ENCODE data around the gene BMS1. TPM values are rescaled to one million over a fixed set of nuclear protein-coding genes. Genes with fewer than 3 reads are reported as not detected.
"Not testable (repeated sequence)": the region's sequence is repeated elsewhere in the genome, so short reads cannot be mapped to it uniquely, and the experiment has no call there.

BMS1 gene
- total RNA-seq, 2 experiments from 2014 or later, result 21.4 to 21.6 TPM

DNA sequence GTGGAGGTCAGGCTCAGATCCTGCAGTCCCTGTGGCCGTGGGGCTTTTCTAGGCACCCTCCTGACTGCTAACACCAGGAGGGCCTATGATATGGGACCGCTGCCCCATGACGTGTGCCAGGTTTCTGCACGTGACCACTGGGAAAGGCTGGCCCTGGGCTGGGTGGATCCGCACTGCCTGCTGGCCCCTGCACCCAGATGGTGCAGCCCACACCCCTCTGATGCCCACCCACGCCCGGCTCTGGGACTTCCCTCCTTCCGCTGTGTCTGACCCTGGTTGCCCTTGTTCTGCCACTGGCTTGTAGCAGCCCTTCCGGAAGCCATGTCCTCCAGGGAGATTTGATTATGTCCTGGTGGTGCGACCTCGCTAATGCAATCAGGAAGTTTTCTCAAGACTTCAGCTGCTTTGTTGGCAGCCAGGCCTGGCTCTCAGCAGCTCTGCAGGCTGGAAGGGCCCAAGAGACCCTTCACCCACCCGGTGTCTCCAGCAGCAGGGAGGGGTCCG lies 88.6 kb downstream of the BMS1 start:
- H3K27me3 Mint-ChIP-seq (ENCODE audit: low read depth); intact Hi-C loops (cut with micrococcal nuclease); H3K4me1 Mint-ChIP-seq (ENCODE audit: low read depth): not testable (repeated sequence)

DNA sequence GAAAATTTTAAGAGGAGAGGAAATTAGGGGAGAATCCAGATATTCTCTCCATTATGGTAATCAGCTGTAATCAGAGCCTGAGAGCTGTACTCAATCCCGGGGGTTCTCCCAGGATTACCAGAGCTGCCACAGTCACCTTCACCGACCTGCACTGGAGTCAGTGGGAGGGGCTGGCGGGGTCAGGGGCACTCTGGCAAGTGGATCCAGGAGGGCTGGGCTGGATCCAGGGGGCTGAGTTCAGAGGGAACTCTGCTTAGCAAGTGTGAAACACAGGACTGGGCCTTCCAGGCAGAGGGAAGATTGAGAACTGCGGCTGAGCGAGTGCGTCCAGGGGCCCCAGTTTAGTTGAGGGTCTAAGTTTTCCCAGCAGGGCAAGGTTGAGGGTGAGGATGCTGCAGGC lies 89.2 kb downstream of the BMS1 start:
- no peaks in the 10 kb centered on the region for H3K36me3 Mint-ChIP-seq (ENCODE audit: low read depth)
- H3K9me3 Mint-ChIP-seq, result no peaks in the 10 kb centered on the region
- no peak for DNase-seq
- CTCF ChIA-PET, result no interaction called here
- no peaks in the 10 kb centered on the region for H3K4me1 Mint-ChIP-seq (ENCODE audit: low read depth)
- no peaks in the 10 kb centered on the region for H3K27me3 Mint-ChIP-seq (ENCODE audit: low read depth)
- no peak overlapping the region for H3K4me3 Mint-ChIP-seq
- no peak overlapping the region for H3K27ac Mint-ChIP-seq
- intact Hi-C loops (cut with micrococcal nuclease), result no loop called here

More for the DNA sequence above, 88.6 kb downstream of the BMS1 start:
- not testable (repeated sequence) for H3K36me3 Mint-ChIP-seq (ENCODE audit: low read depth); H3K27ac Mint-ChIP-seq; H3K9me3 Mint-ChIP-seq; DNase-seq; H3K4me3 Mint-ChIP-seq
- CTCF ChIA-PET, result interaction anchor here (1.2 kb wide), 1 partner anchor 331 kb away, joined by 4 read pairs; no protein-coding TSS in a partner anchor

DNA sequence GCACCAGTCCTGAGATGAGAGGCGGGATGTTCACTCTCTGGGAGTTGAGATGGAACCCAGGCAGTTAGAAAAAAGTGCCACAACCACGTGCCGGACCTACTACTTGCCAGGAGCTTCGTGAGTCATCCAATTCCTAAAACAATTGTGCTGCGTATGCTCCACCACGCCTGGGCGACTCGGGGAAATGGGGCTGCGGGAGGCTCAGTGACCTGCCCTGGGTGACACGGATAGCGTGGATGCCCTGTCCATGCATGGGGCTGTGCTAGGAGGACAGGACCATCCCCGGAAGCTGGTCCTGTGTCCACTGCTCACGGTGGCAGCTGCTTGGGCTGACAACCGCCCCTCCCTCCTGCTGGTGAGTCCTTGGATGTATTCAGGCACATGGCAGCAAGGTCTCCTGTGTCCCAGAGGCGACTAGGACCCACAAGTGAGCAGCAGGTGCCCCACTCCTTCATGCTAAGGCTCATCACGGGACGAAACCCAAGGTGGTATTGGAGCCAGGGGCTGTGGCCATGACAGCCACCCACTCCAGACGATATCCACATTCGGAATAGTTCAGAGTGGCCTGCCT lies 90.4 kb downstream of the BMS1 start:
- DNase-seq, result no peak
- H3K36me3 Mint-ChIP-seq (ENCODE audit: low read depth), result no peaks in the 10 kb centered on the region

DNA sequence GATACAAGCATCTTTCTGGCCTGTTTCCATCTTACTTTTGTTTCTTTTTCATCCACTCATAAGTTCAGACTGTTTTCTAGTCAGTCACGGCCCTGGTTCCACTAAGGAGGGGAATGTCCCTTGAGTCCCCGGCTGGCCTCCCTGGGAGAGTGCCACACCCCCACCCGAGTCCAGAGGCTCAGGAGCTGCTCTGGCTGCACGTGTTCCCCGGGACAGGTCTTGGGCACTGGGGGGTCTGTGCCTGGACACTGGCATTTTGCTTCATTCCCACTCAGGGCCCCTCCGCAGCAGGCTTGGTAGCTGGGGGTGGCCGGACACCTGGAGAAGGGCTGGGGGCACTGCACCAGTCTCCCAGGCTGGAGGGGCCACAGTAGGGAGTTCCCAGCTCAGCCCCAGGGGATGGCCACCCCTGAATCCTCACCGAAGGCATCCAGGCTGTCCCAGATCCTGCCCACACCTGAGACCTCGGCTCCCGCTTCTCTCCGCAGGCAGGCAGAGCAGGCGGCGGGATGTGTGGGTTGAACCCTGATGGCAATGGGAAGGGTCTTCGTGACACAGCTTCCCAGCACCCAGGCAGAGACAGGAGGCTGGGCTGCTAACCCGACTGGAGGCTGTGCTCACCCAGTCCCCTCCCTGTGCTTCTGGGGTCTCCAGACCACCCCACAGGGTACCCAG lies 92.3 kb downstream of the BMS1 start:
- no peaks in the 10 kb centered on the region for H3K36me3 Mint-ChIP-seq (ENCODE audit: low read depth)
- H3K9me3 Mint-ChIP-seq, result no peaks in the 10 kb centered on the region
- DNase-seq, result no peak
- CTCF ChIA-PET, result no interaction called here
- H3K27me3 Mint-ChIP-seq (ENCODE audit: low read depth), result no peaks in the 10 kb centered on the region
- no peaks in the 10 kb centered on the region for H3K4me1 Mint-ChIP-seq (ENCODE audit: low read depth)
- no peak overlapping the region for H3K27ac Mint-ChIP-seq
- H3K4me3 Mint-ChIP-seq, result no peak overlapping the region
- intact Hi-C loops (cut with micrococcal nuclease), result no loop called here

More for the DNA sequence above, 90.4 kb downstream of the BMS1 start:
- Mint-ChIP-seq H3K9me3 (no peaks in the 10 kb centered on the region), H3K27me3 (ENCODE audit: low read depth) (no peaks in the 10 kb centered on the region), H3K27ac (no peak overlapping the region), H3K4me3 (no peak overlapping the region), H3K4me1 (ENCODE audit: low read depth) (no peaks in the 10 kb centered on the region)
- CTCF ChIA-PET, result no interaction called here
- intact Hi-C loops (cut with micrococcal nuclease), result no loop called here

DNA sequence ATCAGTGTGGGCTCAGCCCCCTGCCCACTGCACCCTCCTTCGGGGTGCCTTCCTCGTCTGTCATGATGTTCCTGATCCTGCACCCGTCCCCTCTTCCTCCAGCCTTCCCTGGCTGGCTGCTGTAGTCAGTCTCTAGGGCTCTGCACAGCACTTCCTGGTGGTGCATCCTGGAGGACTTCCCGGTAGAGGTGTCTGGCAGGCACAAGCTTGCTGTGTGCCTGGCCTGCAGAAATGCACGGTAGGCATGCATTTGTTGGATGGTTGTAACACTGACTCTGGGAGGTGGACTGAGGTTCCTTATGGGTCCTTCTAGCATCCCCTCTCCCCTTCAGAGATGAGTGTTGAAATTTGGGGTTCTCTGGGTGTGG lies 92.8 kb downstream of the BMS1 start:
- intact Hi-C loops (cut with micrococcal nuclease), result no loop called here
- CTCF ChIA-PET, result no interaction called here

DNA sequence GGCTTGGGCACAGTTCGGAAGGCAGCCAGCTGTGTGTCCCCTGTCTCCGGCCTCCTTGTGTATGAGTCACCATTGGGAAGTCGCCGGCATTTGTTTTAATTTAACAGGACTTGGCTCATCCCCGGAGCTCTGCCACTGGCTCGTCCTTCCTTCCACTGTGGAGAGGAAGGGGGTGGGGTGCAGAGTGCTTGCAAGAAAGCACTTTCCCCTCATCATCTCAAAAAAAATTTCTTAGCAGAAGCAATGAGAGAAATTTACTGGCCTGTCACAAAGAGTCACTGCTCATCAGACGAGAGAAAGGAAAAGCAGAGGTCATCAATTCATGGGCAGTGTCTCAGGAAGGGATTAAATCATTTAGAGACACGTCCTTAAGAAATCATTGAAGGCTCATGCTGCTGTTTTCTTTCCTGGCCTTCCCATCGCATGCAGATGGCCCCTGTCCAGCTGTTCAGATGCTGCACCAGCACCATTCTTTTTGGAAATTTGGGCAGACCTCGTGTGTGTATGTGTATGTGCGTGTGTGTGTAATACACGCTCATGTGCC lies 93.3 kb downstream of the BMS1 start:
- no peaks in the 10 kb centered on the region for H3K4me1 Mint-ChIP-seq (ENCODE audit: low read depth)
- intact Hi-C loops (cut with micrococcal nuclease), result no loop called here
- no peak overlapping the region for H3K4me3 Mint-ChIP-seq
- no peak for DNase-seq
- CTCF ChIA-PET, result no interaction called here
- H3K27me3 Mint-ChIP-seq (ENCODE audit: low read depth), result no peaks in the 10 kb centered on the region
- H3K27ac Mint-ChIP-seq, result no peak overlapping the region
- no peaks in the 10 kb centered on the region for H3K36me3 Mint-ChIP-seq (ENCODE audit: low read depth)
- H3K9me3 Mint-ChIP-seq, result no peaks in the 10 kb centered on the region

More for the DNA sequence above, 92.8 kb downstream of the BMS1 start:
- H3K9me3 Mint-ChIP-seq, result no peaks in the 10 kb centered on the region
- DNase-seq, result no peak
- H3K4me3 Mint-ChIP-seq, result no peak overlapping the region
- no peaks in the 10 kb centered on the region for H3K27me3 Mint-ChIP-seq (ENCODE audit: low read depth)
- no peak overlapping the region for H3K27ac Mint-ChIP-seq
- H3K36me3 Mint-ChIP-seq (ENCODE audit: low read depth), result no peaks in the 10 kb centered on the region
- no peaks in the 10 kb centered on the region for H3K4me1 Mint-ChIP-seq (ENCODE audit: low read depth)

DNA sequence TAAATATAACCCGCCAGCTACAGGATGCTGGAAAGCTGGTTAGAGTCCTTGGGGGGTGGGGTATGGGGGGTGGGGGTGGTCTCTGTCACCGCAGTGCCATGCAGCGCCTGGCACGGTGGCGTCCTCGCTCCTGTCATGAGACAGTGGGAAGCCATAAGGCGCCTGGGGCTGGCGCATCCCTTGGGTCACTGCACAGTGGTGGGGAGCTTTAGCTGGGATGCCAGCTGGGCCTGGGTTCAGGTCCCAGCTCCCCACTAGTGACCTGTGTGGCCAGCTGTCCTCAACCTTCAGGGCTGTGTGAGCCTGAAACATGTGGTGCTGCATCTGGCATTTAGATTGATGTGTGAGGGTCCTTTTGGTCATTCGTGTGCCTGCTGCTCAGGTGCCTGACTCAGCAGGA lies 93.9 kb downstream of the BMS1 start:
- CTCF ChIA-PET, result no interaction called here
- Mint-ChIP-seq H3K36me3 (ENCODE audit: low read depth) (no peaks in the 10 kb centered on the region), H3K4me1 (ENCODE audit: low read depth) (no peaks in the 10 kb centered on the region), H3K27ac (no peak overlapping the region), H3K4me3 (no peak overlapping the region), H3K27me3 (ENCODE audit: low read depth) (no peaks in the 10 kb centered on the region), H3K9me3 (no peaks in the 10 kb centered on the region)
- no peak for DNase-seq
- intact Hi-C loops (cut with micrococcal nuclease), result no loop called here

DNA sequence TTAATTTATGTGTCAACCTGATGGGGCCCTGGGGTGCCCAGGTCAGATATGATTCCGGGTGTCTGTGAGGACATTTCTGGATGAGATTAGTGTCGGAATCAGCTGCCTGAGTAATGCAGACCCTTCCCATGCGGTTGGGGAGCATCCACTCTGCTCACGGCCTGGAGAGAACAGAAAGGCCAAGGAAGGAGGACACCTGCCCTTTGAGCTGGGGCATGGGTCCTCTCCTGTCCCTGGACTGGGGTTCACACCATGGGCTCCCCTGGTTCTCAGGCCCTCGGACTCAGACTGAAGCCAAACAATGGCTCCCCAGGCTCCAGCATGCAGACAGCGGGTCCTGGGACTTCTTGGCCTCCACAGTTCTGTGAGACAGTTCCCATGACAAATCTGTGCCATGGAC lies 94.3 kb downstream of the BMS1 start:
- no peak overlapping the region for H3K4me3 Mint-ChIP-seq
- no peaks in the 10 kb centered on the region for H3K36me3 Mint-ChIP-seq (ENCODE audit: low read depth)
- CTCF ChIA-PET, result interaction anchor here (0.6 kb wide), 1 partner anchor 230 kb away, joined by 3 read pairs; no protein-coding TSS in a partner anchor
- no peaks in the 10 kb centered on the region for H3K27me3 Mint-ChIP-seq (ENCODE audit: low read depth)
- no peaks in the 10 kb centered on the region for H3K4me1 Mint-ChIP-seq (ENCODE audit: low read depth)
- H3K27ac Mint-ChIP-seq, result no peak overlapping the region
- intact Hi-C loops (cut with micrococcal nuclease), result no loop called here
- H3K9me3 Mint-ChIP-seq, result peaks cover under 1% of the 10 kb centered on the region
- DNase-seq, result no peak

DNA sequence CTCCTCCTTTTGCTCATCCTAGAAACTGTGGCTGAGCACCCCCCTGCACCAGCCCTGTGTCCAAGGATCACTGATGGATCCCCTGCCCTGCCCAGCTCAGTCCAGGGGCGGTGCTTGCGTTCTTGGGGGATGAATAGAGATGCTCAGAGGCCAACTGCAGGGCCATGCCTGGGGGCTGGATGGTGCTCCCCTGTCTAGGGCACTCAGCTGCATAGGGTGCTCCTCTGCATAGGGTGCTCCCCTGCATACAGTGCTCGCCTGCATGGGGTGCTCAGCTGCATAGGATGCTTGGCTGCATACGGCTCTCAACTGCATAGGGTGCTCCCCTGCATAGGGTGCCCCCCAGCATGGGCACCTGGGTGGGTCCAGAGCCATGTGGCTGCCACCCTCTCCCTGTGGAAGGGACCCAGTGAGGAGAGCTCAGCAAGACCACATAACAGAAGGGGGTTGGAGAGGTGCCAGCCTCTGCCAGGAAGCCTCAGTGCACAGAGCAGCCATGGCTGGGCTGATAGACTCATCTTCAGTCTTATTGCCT lies 95.0 kb downstream of the BMS1 start:
- Mint-ChIP-seq H3K4me1 (ENCODE audit: low read depth) (no peaks in the 10 kb centered on the region), H3K27ac (no peak overlapping the region), H3K4me3 (no peak overlapping the region), H3K9me3 (peaks cover 7% of the 10 kb centered on the region), H3K27me3 (ENCODE audit: low read depth) (no peaks in the 10 kb centered on the region), H3K36me3 (ENCODE audit: low read depth) (no peaks in the 10 kb centered on the region)
- intact Hi-C loops (cut with micrococcal nuclease), result no loop called here
- CTCF ChIA-PET, result interaction anchor here (0.6 kb wide), 1 partner anchor 229 kb away, joined by 3 read pairs; no protein-coding TSS in a partner anchor
- DNase-seq, result no peak

DNA sequence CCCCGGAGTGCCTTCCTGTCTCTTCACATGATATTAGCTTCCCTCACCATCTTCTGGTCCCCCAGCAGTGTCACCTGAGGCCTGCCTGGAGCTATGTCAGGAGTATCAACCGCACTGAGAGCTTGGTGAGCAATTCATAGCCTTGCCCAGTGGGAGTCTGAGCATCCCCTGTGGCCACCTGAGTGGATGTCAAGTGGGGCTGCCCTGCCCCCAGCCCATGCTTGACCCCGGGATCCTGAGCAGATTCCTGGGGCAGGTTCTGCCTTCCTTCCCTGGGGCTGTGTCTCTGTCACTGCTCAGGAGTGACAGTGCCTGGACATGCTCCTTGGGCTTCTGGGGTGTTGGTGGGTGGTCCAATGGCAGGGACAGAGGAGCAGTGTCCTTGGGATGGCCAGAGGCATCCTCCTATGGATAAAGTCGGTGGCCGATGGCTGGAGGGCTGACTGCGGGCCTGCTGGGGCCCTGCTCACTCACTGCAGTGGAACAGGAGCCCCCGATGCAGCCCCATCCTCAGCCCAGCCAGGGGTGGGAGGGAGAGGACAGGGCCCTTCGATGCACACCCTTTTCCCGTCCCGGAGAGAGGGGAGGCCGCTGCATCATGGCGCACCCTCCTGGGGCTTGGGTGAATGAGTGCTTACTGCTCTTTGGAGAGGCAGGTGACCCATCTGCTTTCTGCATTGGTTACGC lies 95.7 kb downstream of the BMS1 start:
- H3K4me1 Mint-ChIP-seq (ENCODE audit: low read depth), result no peaks in the 10 kb centered on the region

DNA sequence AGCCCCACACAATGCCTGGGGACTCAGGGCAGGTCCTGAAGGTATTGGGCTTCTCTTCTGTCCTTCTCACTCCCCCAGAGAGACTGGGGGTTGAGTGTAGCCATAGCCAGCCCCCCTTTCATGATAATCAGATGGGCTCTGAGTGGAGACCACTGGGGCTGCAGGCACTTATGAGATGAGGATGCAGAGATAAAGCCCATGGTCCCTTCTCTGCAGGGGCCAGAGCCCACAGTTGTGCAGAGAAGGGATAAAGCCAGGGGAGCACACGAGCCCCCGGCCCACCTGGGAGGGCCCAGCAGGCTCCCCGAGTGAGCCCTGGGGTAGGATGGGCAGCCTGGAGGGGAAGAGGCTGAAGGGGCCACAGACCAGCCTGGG lies 96.2 kb downstream of the BMS1 start:
- no peaks in the 10 kb centered on the region for H3K4me1 Mint-ChIP-seq (ENCODE audit: low read depth)
- no peak overlapping the region for H3K27ac Mint-ChIP-seq
- no peaks in the 10 kb centered on the region for H3K27me3 Mint-ChIP-seq (ENCODE audit: low read depth)
- H3K36me3 Mint-ChIP-seq (ENCODE audit: low read depth), result no peaks in the 10 kb centered on the region
- peaks cover 9% of the 10 kb centered on the region for H3K9me3 Mint-ChIP-seq
- CTCF ChIA-PET, result no interaction called here
- no peak for DNase-seq
- no peak overlapping the region for H3K4me3 Mint-ChIP-seq
- intact Hi-C loops (cut with micrococcal nuclease), result no loop called here

More for the DNA sequence above, 95.7 kb downstream of the BMS1 start:
- no peaks in the 10 kb centered on the region for H3K27me3 Mint-ChIP-seq (ENCODE audit: low read depth)
- no peak overlapping the region for H3K27ac Mint-ChIP-seq
- H3K4me3 Mint-ChIP-seq, result no peak overlapping the region
- CTCF ChIA-PET, result no interaction called here
- peaks cover 9% of the 10 kb centered on the region for H3K9me3 Mint-ChIP-seq
- no peaks in the 10 kb centered on the region for H3K36me3 Mint-ChIP-seq (ENCODE audit: low read depth)
- intact Hi-C loops (cut with micrococcal nuclease), result no loop called here
- no peak for DNase-seq

DNA sequence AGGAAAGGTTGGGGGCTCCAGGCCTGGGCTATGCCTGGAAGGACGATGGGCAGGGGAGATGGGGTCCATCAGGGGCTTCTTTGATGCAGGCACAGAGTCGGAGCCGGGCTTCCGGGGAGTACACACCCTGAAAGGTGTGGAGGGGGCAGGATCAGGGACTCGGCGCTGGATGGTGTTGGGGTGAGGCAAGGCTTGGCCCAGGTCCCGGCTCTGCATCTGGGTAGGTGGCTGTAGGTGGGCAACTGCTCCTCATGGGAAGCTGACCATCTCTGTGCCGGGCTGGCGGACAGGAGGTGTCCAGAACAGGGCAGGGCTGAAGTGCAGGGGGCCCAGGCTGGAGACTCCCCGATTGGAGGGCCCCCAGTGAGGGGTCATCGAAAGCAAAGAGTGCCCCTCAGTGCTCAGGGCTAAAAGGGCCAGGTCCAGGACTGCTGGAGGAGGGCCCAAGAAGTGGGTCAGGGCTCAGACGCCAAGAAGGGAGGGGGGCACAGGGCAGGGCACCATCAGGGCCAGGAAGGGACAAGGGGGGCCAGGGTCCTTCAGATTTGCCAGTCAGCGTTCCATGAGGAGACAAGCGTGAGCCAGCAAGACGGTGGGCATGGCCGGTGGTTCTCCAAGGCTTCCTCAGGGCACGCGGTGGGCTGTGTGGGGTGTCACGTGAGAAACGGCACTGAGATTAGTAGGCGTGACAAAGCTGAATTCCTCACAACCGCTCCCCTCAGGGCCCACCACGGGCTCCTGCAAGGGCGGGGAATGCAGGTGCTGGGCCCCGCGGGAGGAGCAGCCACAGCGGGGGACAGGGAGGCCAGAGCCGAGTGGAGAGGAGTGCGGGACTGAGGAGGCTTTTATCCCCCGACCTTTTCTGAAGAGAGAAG lies 97.0 kb downstream of the BMS1 start:
- Mint-ChIP-seq H3K4me3 (no peak overlapping the region), H3K27ac (no peak overlapping the region), H3K9me3 (peaks cover 9% of the 10 kb centered on the region), H3K4me1 (ENCODE audit: low read depth) (no peaks in the 10 kb centered on the region), H3K36me3 (ENCODE audit: low read depth) (no peaks in the 10 kb centered on the region), H3K27me3 (ENCODE audit: low read depth) (no peaks in the 10 kb centered on the region)
- CTCF ChIA-PET, result no interaction called here
- intact Hi-C loops (cut with micrococcal nuclease), result no loop called here
- no peak for DNase-seq

Measured in activated naive CD4-positive, alpha-beta T cell treated with anti-CD3 and anti-CD28 coated beads for 36 hours (primary cell).